GM23338 (cell line): ENCODE measurements around the gene RPS6KA4. TPM values are rescaled to one million over a fixed set of nuclear protein-coding genes. Genes with fewer than 3 reads are reported as not detected.

Source experiments
- ATAC-seq: fragments of 200-7000 bp; cut with Tn5 transposase; 3 replicates; pipeline ENCODE4 v1.9.1; 2020
- DNase-seq: peaks from one replicate; pipeline ENCODE4 v3.0.0-alpha.2; 2015; ENCODE audit warnings: low spot score
- H2AFZ ChIP-seq: fragments of 200-600 bp; sonication (generic); 2 replicates; pipeline ENCODE4 v1.8.0; 2016; ENCODE audit warnings: antibody characterized with exemption, mild to moderate bottlenecking, moderate library complexity
- H3F3A ChIP-seq: fragments of 200-600 bp; sonication (generic); replicated peaks from 2 replicates; pipeline ENCODE4 v1.8.0; 2017; ENCODE audit warnings: antibody characterized with exemption, mixed run types, low read depth
- H3K27ac ChIP-seq: fragments of 200-600 bp; sonication (generic); 2 replicates; pipeline ENCODE4 v1.6.1; 2016; ENCODE audit warnings: low read depth
- H3K27me3 ChIP-seq: fragments of 200-600 bp; sonication (generic); 2 replicates; pipeline ENCODE4 v1.8.0; 2016; ENCODE audit warnings: mild to moderate bottlenecking, mixed run types, moderate library complexity; ENCODE audit not compliant: insufficient read depth
- H3K36me3 ChIP-seq: fragments of 200-600 bp; sonication (generic); 2 replicates; pipeline ENCODE4 v1.8.0; 2016; ENCODE audit warnings: mild to moderate bottlenecking; ENCODE audit not compliant: insufficient read depth
- H3K4me1 ChIP-seq: fragments of 200-600 bp; sonication (generic); 2 replicates; pipeline ENCODE4 v1.8.0; 2016; ENCODE audit warnings: mild to moderate bottlenecking, moderate library complexity; ENCODE audit not compliant: insufficient read depth
- H3K4me2 ChIP-seq: fragments of 200-600 bp; sonication (generic); 2 replicates; pipeline ENCODE4 v1.7.1; 2017; ENCODE audit warnings: mixed run types
- H3K4me3 ChIP-seq: fragments of 200-600 bp; sonication (generic); 2 replicates; pipeline ENCODE4 v1.6.1; 2016; ENCODE audit warnings: mixed run types
- H3K79me2 ChIP-seq: fragments of 200-600 bp; sonication (generic); replicated peaks from 2 replicates; pipeline ENCODE4 v1.8.0; 2017; ENCODE audit warnings: mild to moderate bottlenecking; ENCODE audit not compliant: insufficient read depth
- H3K9me2 ChIP-seq: fragments of 200-600 bp; sonication (generic); 2 replicates; pipeline ENCODE4 v1.8.0; 2017; ENCODE audit not compliant: insufficient read depth
- H4K20me1 ChIP-seq: fragments of 200-600 bp; sonication (generic); replicated peaks from 2 replicates; pipeline ENCODE4 v1.8.0; 2017; ENCODE audit warnings: mild to moderate bottlenecking; ENCODE audit not compliant: insufficient read depth
- H3K27ac Mint-ChIP-seq: 2 replicates; pipeline ENCODE4 v1.8.0; 2020; ENCODE audit warnings: inconsistent platforms, mild to moderate bottlenecking, moderate library complexity, mixed read lengths
- H3K27me3 Mint-ChIP-seq: 3 replicates; pipeline ENCODE4 v1.8.0; 2022; ENCODE audit warnings: low read depth, mild to moderate bottlenecking, moderate library complexity, mixed read lengths, inconsistent platforms; ENCODE audit not compliant: insufficient read depth, poor library complexity
- H3K36me3 Mint-ChIP-seq: 3 replicates; pipeline ENCODE4 v1.8.0; 2021; ENCODE audit warnings: low read depth, mild to moderate bottlenecking, inconsistent platforms, moderate library complexity, mixed read lengths
- H3K4me1 Mint-ChIP-seq: 3 replicates; pipeline ENCODE4 v1.8.0; 2020; ENCODE audit warnings: mild to moderate bottlenecking, inconsistent platforms, mixed read lengths
- H3K4me3 Mint-ChIP-seq: 3 replicates; pipeline ENCODE4 v1.8.0; 2021; ENCODE audit warnings: moderate library complexity, mild to moderate bottlenecking, inconsistent platforms, mixed read lengths
- H3K9me3 Mint-ChIP-seq: 3 replicates; pipeline ENCODE4 v1.8.0; 2020; ENCODE audit warnings: moderate library complexity, mild to moderate bottlenecking, inconsistent platforms, mixed read lengths
- EZH2 ChIP-seq: fragments of 200-600 bp; sonication (generic); IDR thresholded peaks from one replicate; pipeline ENCODE4 v1.8.0; 2017; ENCODE audit warnings: antibody characterized with exemption, mild to moderate bottlenecking, low read depth; ENCODE audit not compliant: unreplicated experiment
- EZH2phosphoT487 ChIP-seq: fragments of 200-600 bp; sonication (generic); IDR thresholded peaks from one replicate; pipeline ENCODE4 v1.8.1; 2018; ENCODE audit warnings: antibody characterized with exemption; ENCODE audit not compliant: unreplicated experiment
- JUNB ChIP-seq: IDR thresholded peaks from one replicate; pipeline ENCODE4 v1.6.1; 2016; ENCODE audit warnings: antibody characterized with exemption; ENCODE audit not compliant: unreplicated experiment
- NANOG ChIP-seq: IDR thresholded peaks from 2 replicates; pipeline ENCODE4 v1.6.1; 2016; ENCODE audit warnings: antibody characterized with exemption, borderline replicate concordance
- POLR2AphosphoS5 ChIP-seq: IDR thresholded peaks from 2 replicates; pipeline ENCODE4 v1.6.1; 2016; ENCODE audit warnings: antibody characterized with exemption, low read depth
- STAT1 ChIP-seq: IDR thresholded peaks from one replicate; pipeline ENCODE4 v1.6.1; 2016; ENCODE audit warnings: antibody characterized with exemption; ENCODE audit not compliant: unreplicated experiment
- ZNF114 ChIP-seq: fragments of 250-450 bp; sonication (Bioruptor Pico); IDR thresholded peaks from 2 replicates; pipeline ENCODE4 v1.5.0; 2020; ENCODE audit warnings: mild to moderate bottlenecking, moderate library complexity
- ZNF331 ChIP-seq: fragments of 250-450 bp; sonication (Bioruptor Pico); IDR thresholded peaks from 2 replicates; pipeline ENCODE4 v1.5.0; 2020; ENCODE audit warnings: low read depth, mild to moderate bottlenecking, moderate library complexity
- polyA plus RNA-seq: library from polyadenylated mRNA; unstranded; fragments of >200 nt; fragmentation: Nextera tagmentation; extraction: Ambion mirVana; gene quantifications from 2 replicates; pipeline ENCODE4 v1.2.1, GENCODE V29; 2016
- total RNA-seq: library from RNA; depleted of rRNA; stranded (reverse); fragments of >200 nt; shearing (Covaris generic); gene quantifications from 2 replicates; pipeline ENCODE4 v1.2.3, GENCODE V29; 2014
- TF ChIP-seq, protein P1 (sequence below), 2 experiments: fragments of 200-600 bp in 1 of 2; sonication (generic) in 1 of 2; conservative IDR thresholded peaks; 2 replicates each; pipeline versions ENCODE4 v1.5.1 to v1.6.1; 2016 to 2017; ENCODE audit warnings: antibody characterized with exemption in 2 of 2, low read depth in 2 of 2, mild to moderate bottlenecking in 2 of 2, moderate library complexity in 1 of 2
- TF ChIP-seq, protein P2 (sequence below): fragments of 250-450 bp; sonication (Bioruptor Pico); IDR thresholded peaks from 2 replicates; pipeline ENCODE4 v1.5.0; 2020; ENCODE audit warnings: mild to moderate bottlenecking, moderate library complexity
- TF ChIP-seq, protein P3 (sequence below): IDR thresholded peaks from one replicate; pipeline ENCODE4 v1.6.1; 2018; ENCODE audit warnings: antibody characterized with exemption; ENCODE audit not compliant: unreplicated experiment

RPS6KA4 gene
- total and polyA plus RNA-seq, 2 experiments from 2014 or later, result 3.5 to 19.9 TPM

DNA sequence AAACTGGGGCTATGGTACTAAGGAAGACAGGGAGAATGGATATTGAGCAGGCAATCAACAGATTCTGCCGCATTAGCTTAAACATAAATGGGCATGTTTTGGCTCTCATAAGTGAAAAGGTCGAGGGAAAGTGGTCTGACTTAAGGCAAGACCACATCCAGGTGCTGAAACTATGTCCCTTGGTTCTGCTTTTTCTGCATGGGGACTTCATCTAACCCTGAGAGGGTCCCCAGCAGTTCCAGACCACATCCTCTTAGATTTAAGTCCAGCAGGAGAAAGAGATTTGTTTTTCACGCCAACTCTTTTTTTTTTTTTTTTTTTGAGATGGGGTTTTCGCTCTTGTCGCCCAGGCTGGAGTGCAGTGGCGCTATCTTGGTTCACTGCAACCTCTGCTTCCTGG lies 5.5 kb downstream of the RPS6KA4 start:
- H3F3A ChIP-seq, result 0 out of 2 replicates have a peak, but pooled peaks cover 11% of the 10 kb centered on the region
- peaks cover 10% of the 10 kb centered on the region; the same call in 1 of the 2 replicates for H3K27me3 ChIP-seq
- Mint-ChIP-seq H3K4me3 (no peak overlapping the region), H3K36me3 (peaks cover 30% of the 10 kb centered on the region), H3K27ac (no peak overlapping the region), H3K27me3 (peaks cover 23% of the 10 kb centered on the region), H3K9me3 (no peaks in the 10 kb centered on the region), H3K4me1 (peaks cover 13% of the 10 kb centered on the region)
- no peaks in the 10 kb centered on the region for H3K79me2 ChIP-seq
- no peak for ATAC-seq
- no peaks in the 10 kb centered on the region for H3K36me3 ChIP-seq
- no peaks in the 10 kb centered on the region; the same call in 1 of the 2 replicates for H4K20me1 ChIP-seq
- no peaks in the 10 kb centered on the region for H3K9me2 ChIP-seq
- peaks cover 11% of the 10 kb centered on the region for H3K4me1 ChIP-seq
- H3K27ac ChIP-seq, result no peak overlapping the region
- no peak overlapping the region for H3K4me2 ChIP-seq
- no peak for DNase-seq
- TF ChIP-seq JUNB, result no peak
- TF ChIP-seq NANOG, result no peak
- no peak overlapping the region for H3K4me3 ChIP-seq
- no peak overlapping the region for H2AFZ ChIP-seq

GRCh38 chr11:64364911-64365310 lies 5.9 kb downstream of the RPS6KA4 start:
- no peak overlapping the region for H3K4me2 ChIP-seq
- no peak for DNase-seq
- no peaks in the 10 kb centered on the region for H3K9me2 ChIP-seq
- H3K4me3 ChIP-seq, result no peak overlapping the region
- no peaks in the 10 kb centered on the region for H3K79me2 ChIP-seq
- Mint-ChIP-seq H3K4me1 (peaks cover 10% of the 10 kb centered on the region), H3K4me3 (no peak overlapping the region), H3K9me3 (no peaks in the 10 kb centered on the region), H3K27me3 (peaks cover 20% of the 10 kb centered on the region), H3K36me3 (peaks cover 32% of the 10 kb centered on the region), H3K27ac (no peak overlapping the region)
- no peaks in the 10 kb centered on the region; the same call in 1 of the 2 replicates for H4K20me1 ChIP-seq
- no peak for ATAC-seq
- 0 out of 2 replicates have a peak, but pooled peaks cover 11% of the 10 kb centered on the region for H3F3A ChIP-seq
- H3K27me3 ChIP-seq, result peaks cover 6% of the 10 kb centered on the region; the same call in 1 of the 2 replicates
- H3K27ac ChIP-seq, result no peak overlapping the region
- H3K36me3 ChIP-seq, result no peaks in the 10 kb centered on the region
- H2AFZ ChIP-seq, result no peak overlapping the region
- H3K4me1 ChIP-seq, result peaks cover 11% of the 10 kb centered on the region
- TF ChIP-seq, protein P1, sequence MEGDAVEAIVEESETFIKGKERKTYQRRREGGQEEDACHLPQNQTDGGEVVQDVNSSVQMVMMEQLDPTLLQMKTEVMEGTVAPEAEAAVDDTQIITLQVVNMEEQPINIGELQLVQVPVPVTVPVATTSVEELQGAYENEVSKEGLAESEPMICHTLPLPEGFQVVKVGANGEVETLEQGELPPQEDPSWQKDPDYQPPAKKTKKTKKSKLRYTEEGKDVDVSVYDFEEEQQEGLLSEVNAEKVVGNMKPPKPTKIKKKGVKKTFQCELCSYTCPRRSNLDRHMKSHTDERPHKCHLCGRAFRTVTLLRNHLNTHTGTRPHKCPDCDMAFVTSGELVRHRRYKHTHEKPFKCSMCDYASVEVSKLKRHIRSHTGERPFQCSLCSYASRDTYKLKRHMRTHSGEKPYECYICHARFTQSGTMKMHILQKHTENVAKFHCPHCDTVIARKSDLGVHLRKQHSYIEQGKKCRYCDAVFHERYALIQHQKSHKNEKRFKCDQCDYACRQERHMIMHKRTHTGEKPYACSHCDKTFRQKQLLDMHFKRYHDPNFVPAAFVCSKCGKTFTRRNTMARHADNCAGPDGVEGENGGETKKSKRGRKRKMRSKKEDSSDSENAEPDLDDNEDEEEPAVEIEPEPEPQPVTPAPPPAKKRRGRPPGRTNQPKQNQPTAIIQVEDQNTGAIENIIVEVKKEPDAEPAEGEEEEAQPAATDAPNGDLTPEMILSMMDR (conservative IDR thresholded peaks at IDR 0.05; ENCODE audit: low read depth in 2 of 2), result no peak
- TF ChIP-seq POLR2AphosphoS5 (no peak), STAT1 (no peak), EZH2phosphoT487 (no peak), JUNB (no peak), ZNF114 (CRISPR knock-in tag) (no peak), EZH2 (no peak), ZNF331 (CRISPR knock-in tag) (no peak)
- TF ChIP-seq, protein P2, sequence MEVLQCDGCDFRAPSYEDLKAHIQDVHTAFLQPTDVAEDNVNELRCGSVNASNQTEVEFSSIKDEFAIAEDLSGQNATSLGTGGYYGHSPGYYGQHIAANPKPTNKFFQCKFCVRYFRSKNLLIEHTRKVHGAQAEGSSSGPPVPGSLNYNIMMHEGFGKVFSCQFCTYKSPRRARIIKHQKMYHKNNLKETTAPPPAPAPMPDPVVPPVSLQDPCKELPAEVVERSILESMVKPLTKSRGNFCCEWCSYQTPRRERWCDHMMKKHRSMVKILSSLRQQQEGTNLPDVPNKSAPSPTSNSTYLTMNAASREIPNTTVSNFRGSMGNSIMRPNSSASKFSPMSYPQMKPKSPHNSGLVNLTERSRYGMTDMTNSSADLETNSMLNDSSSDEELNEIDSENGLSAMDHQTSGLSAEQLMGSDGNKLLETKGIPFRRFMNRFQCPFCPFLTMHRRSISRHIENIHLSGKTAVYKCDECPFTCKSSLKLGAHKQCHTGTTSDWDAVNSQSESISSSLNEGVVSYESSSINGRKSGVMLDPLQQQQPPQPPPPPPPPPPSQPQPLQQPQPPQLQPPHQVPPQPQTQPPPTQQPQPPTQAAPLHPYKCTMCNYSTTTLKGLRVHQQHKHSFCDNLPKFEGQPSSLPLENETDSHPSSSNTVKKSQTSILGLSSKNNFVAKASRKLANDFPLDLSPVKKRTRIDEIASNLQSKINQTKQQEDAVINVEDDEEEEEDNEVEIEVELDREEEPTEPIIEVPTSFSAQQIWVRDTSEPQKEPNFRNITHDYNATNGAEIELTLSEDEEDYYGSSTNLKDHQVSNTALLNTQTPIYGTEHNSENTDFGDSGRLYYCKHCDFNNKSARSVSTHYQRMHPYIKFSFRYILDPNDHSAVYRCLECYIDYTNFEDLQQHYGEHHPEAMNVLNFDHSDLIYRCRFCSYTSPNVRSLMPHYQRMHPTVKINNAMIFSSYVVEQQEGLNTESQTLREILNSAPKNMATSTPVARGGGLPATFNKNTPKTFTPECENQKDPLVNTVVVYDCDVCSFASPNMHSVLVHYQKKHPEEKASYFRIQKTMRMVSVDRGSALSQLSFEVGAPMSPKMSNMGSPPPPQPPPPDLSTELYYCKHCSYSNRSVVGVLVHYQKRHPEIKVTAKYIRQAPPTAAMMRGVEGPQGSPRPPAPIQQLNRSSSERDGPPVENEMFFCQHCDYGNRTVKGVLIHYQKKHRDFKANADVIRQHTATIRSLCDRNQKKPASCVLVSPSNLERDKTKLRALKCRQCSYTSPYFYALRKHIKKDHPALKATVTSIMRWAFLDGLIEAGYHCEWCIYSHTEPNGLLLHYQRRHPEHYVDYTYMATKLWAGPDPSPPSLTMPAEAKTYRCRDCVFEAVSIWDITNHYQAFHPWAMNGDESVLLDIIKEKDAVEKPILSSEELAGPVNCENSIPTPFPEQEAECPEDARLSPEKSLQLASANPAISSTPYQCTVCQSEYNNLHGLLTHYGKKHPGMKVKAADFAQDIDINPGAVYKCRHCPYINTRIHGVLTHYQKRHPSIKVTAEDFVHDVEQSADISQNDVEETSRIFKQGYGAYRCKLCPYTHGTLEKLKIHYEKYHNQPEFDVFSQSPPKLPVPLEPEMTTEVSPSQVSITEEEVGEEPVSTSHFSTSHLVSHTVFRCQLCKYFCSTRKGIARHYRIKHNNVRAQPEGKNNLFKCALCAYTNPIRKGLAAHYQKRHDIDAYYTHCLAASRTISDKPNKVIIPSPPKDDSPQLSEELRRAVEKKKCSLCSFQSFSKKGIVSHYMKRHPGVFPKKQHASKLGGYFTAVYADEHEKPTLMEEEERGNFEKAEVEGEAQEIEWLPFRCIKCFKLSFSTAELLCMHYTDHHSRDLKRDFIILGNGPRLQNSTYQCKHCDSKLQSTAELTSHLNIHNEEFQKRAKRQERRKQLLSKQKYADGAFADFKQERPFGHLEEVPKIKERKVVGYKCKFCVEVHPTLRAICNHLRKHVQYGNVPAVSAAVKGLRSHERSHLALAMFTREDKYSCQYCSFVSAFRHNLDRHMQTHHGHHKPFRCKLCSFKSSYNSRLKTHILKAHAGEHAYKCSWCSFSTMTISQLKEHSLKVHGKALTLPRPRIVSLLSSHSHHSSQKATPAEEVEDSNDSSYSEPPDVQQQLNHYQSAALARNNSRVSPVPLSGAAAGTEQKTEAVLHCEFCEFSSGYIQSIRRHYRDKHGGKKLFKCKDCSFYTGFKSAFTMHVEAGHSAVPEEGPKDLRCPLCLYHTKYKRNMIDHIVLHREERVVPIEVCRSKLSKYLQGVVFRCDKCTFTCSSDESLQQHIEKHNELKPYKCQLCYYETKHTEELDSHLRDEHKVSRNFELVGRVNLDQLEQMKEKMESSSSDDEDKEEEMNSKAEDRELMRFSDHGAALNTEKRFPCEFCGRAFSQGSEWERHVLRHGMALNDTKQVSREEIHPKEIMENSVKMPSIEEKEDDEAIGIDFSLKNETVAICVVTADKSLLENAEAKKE (CRISPR knock-in tag), result no peak
- TF ChIP-seq, protein P3, sequence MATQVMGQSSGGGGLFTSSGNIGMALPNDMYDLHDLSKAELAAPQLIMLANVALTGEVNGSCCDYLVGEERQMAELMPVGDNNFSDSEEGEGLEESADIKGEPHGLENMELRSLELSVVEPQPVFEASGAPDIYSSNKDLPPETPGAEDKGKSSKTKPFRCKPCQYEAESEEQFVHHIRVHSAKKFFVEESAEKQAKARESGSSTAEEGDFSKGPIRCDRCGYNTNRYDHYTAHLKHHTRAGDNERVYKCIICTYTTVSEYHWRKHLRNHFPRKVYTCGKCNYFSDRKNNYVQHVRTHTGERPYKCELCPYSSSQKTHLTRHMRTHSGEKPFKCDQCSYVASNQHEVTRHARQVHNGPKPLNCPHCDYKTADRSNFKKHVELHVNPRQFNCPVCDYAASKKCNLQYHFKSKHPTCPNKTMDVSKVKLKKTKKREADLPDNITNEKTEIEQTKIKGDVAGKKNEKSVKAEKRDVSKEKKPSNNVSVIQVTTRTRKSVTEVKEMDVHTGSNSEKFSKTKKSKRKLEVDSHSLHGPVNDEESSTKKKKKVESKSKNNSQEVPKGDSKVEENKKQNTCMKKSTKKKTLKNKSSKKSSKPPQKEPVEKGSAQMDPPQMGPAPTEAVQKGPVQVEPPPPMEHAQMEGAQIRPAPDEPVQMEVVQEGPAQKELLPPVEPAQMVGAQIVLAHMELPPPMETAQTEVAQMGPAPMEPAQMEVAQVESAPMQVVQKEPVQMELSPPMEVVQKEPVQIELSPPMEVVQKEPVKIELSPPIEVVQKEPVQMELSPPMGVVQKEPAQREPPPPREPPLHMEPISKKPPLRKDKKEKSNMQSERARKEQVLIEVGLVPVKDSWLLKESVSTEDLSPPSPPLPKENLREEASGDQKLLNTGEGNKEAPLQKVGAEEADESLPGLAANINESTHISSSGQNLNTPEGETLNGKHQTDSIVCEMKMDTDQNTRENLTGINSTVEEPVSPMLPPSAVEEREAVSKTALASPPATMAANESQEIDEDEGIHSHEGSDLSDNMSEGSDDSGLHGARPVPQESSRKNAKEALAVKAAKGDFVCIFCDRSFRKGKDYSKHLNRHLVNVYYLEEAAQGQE, result no peak
